GM12891 (cell line): ENCODE measurements around the gene USP48.

Experiments
- PAX5 ChIP-seq: IDR thresholded peaks from 2 replicates; pipeline ENCODE4 v1.6.1; 2011; ENCODE audit warnings: low read length, moderate library complexity, mild to moderate bottlenecking; ENCODE audit not compliant: insufficient read depth, severe bottlenecking
- POLR2A ChIP-seq: IDR thresholded peaks from 2 replicates; pipeline ENCODE4 v1.6.1; 2011; ENCODE audit warnings: low read depth, low read length, control low read depth
- POLR2AphosphoS5 ChIP-seq: IDR thresholded peaks from 2 replicates; pipeline ENCODE4 v1.6.1; 2011; ENCODE audit warnings: low read depth, low read length, control low read depth
- POU2F2 ChIP-seq: IDR thresholded peaks from 2 replicates; pipeline ENCODE4 v1.6.1; 2011; ENCODE audit warnings: low read depth, mild to moderate bottlenecking, control low read depth, low read length, moderate library complexity
- SPI1 ChIP-seq: IDR thresholded peaks from 2 replicates; pipeline ENCODE4 v1.6.1; 2011; ENCODE audit warnings: low read depth, low read length, control low read depth
- TAF1 ChIP-seq: IDR thresholded peaks from 2 replicates; pipeline ENCODE4 v1.6.1; 2011; ENCODE audit warnings: low read depth, low read length, control low read depth

GRCh38 chr1:21831454-21831970, 48.6 kb upstream of the USP48 start:
- TF ChIP-seq POLR2AphosphoS5 (no peak), POLR2A (no peak), TAF1 (no peak), SPI1 (no peak), POU2F2 (no peak), PAX5 (no peak)
